Glomerular endothelial cell (primary cell): ENCODE data around the gene GUF1. TPM values are rescaled to one million over a fixed set of nuclear protein-coding genes. Genes with fewer than 3 reads are reported as not detected.
A peak's percentile ranks its signal among the peaks of the same experiment; 100 is the strongest.

Experiments
- DNase-seq: peaks from one replicate; pipeline ENCODE4 v3.0.0-alpha.2; 2011; ENCODE audit warnings: low read depth, low spot score; ENCODE audit errors: extremely low read depth
- total RNA-seq: library from RNA; depleted of rRNA; stranded (reverse); fragments of >200 nt; gene quantifications from 2 replicates; pipeline ENCODE4 v1.2.3, GENCODE V29; 2015

The GUF1 gene
- 10.7 and 12.5 TPM in 2 replicates for total RNA-seq

GRCh38 chr4:44678094-44679041 lies at the start of gene GUF1:
Gene GUF1 (plus strand): TSS chr4:44678420. CDS start chr4:44678623, 203 bp downstream.
- DNase-seq, result peak; percentile 67

GRCh38 chr4:44629280-44629866 lies 48.8 kb upstream of the GUF1 start:
- DNase-seq, result peak; percentile 44

GRCh38 chr4:44632089-44632488 lies 46.1 kb upstream of the GUF1 start:
- DNase-seq, result no peak

- DNase-seq, result no peak
These were observed 45.5 kb upstream of the GUF1 start for GRCh38 chr4:44632733-44633132.

- no peak for DNase-seq
These were observed 40.1 kb upstream of the GUF1 start for GRCh38 chr4:44638091-44638490.

GRCh38 chr4:44646151-44646550 lies 32.1 kb upstream of the GUF1 start:
- DNase-seq, result no peak

- DNase-seq, result no peak
These were observed 26.8 kb upstream of the GUF1 start, which contains the start of gene YIPF7 for GRCh38 chr4:44651425-44651824. Gene YIPF7 (minus strand): TSS chr4:44651625. CDS start chr4:44650100, 1,525 bp downstream.

GRCh38 chr4:44652002-44652401 lies 26.2 kb upstream of the GUF1 start:
- DNase-seq, result no peak

- DNase-seq, result no peak
These were observed 17.8 kb upstream of the GUF1 start for GRCh38 chr4:44660396-44660795.

GRCh38 chr4:44661940-44662622 lies 16.1 kb upstream of the GUF1 start:
- no peak for DNase-seq

- no peak for DNase-seq
These were observed 15.6 kb upstream of the GUF1 start for GRCh38 chr4:44662623-44663005.

GRCh38 chr4:44663539-44664263 lies 14.5 kb upstream of the GUF1 start:
- no peak for DNase-seq

- no peak for DNase-seq
These were observed 9.7 kb upstream of the GUF1 start for GRCh38 chr4:44668526-44668925.

- no peak for DNase-seq
These were observed 7.6 kb upstream of the GUF1 start for GRCh38 chr4:44670506-44671199.

GRCh38 chr4:44671636-44672035 lies 6.6 kb upstream of the GUF1 start:
- no peak for DNase-seq

GRCh38 chr4:44674471-44674870 lies 3.7 kb upstream of the GUF1 start:
- no peak for DNase-seq

- DNase-seq, result no peak
These were observed 2.9 kb upstream of the GUF1 start for GRCh38 chr4:44675366-44675765.

- peak; percentile 2 for DNase-seq
These were observed 840 bp downstream of the GUF1 start for GRCh38 chr4:44679060-44679459.

GRCh38 chr4:44684648-44685047 lies 6.4 kb downstream of the GUF1 start:
- DNase-seq, result no peak

- DNase-seq, result no peak
These were observed 22.2 kb downstream of the GUF1 start for GRCh38 chr4:44700427-44700826.
